Heart right ventricle (tissue), 16 donors: ENCODE measurements around the gene ANO1. TPM values are rescaled to one million over a fixed set of nuclear protein-coding genes. Genes with fewer than 3 reads are reported as not detected.

Experiments
- ATAC-seq, 8 donors: fragments of 200-7000 bp; cut with Tn5 transposase; one replicate each; pipeline ENCODE4 v1.9.1; 2020; ENCODE audit warnings: mild to moderate bottlenecking in 8 of 8, moderate library complexity in 8 of 8, moderate number of reproducible peaks in 1 of 8
- DNase-seq, 2 donors: peaks; one replicate each; pipeline ENCODE4 v3.0.0-alpha.2; 2020
- H3K27ac ChIP-seq, 10 donors: fragments of 200-600 bp; sonication (generic) in 2 of 10; one replicate each; pipeline versions ENCODE4 v1.5.0 to v1.8.0; 2020 to 2022; ENCODE audit warnings: mild to moderate bottlenecking in 3 of 10
- H3K27me3 ChIP-seq, 7 donors: fragments of 200-600 bp; one replicate each; pipeline ENCODE4 v1.8.0; 2021 to 2022; ENCODE audit warnings: mild to moderate bottlenecking in 2 of 7
- H3K36me3 ChIP-seq, 9 donors: fragments of 200-600 bp; sonication (generic) in 1 of 9; one replicate each; pipeline versions ENCODE4 v1.5.0 to v1.8.0; 2020 to 2022; ENCODE audit warnings: mild to moderate bottlenecking in 2 of 9
- H3K4me1 ChIP-seq, 9 donors: fragments of 200-600 bp; sonication (generic) in 1 of 9; one replicate each; pipeline versions ENCODE4 v1.5.0 to v1.8.0; 2020 to 2022; ENCODE audit warnings: mild to moderate bottlenecking in 4 of 9
- H3K4me3 ChIP-seq, 10 donors: fragments of 200-600 bp; sonication (generic) in 2 of 10; one replicate each; pipeline versions ENCODE4 v1.5.0 to v1.8.0; 2020 to 2022; ENCODE audit warnings: mild to moderate bottlenecking in 7 of 10, moderate library complexity in 2 of 10
- H3K9me3 ChIP-seq, 11 donors: fragments of 200-600 bp in 10 of 11; sonication (generic) in 2 of 11; one replicate each; pipeline versions ENCODE4 v1.5.0 to v1.8.0; 2013 to 2022; ENCODE audit warnings: mild to moderate bottlenecking in 2 of 11, control low read depth in 1 of 11, moderate library complexity in 1 of 11
- WGBS, 2 donors: extraction: QIAGEN DNeasy Blood & Tissue Kit; methylation state at CpG; one replicate each; pipeline ENCODE4 v1.1.7; 2013; ENCODE audit warnings: inconsistent platforms in 1 of 2; 5-methylcytosine and 5-hydroxymethylcytosine counted together
- intact Hi-C, 10 donors: fragments of 100-400 bp; cut with DNase I; formaldehyde crosslinking; loops; one replicate each; pipeline versions ENCODE4 v1.11.1 to v1.14.2; 2022
- polyA plus RNA-seq, 2 donors: library from polyadenylated mRNA; stranded (reverse); fragments of 200-250 nt; gene quantifications; one replicate each; pipeline ENCODE4 v1.2.3, GENCODE V29; 2013
- total RNA-seq, 10 donors: library from RNA; stranded (reverse); fragmentation: NEBNext Ultra II Directional in 3 of 10; extraction: Animal tissue kit (Norgen Biotek cat#: 25700) in 3 of 10; gene quantifications; one replicate each; pipeline versions ENCODE4 v1.2.1 to v1.2.4, GENCODE V29; 2021 to 2023
- TF ChIP-seq, protein P1 (sequence below), 9 donors: fragments of 200-600 bp; sonication (generic) in 2 of 9; IDR thresholded peaks; one replicate each; pipeline versions ENCODE4 v1.5.0 to v1.8.0; 2021 to 2022; ENCODE audit warnings: antibody characterized with exemption in 9 of 9, mild to moderate bottlenecking in 5 of 9, moderate library complexity in 1 of 9
- donor health status: Arrhythmogenic right ventricular cardiomyopathy.
- donor health status: ischemic (EF 13 %, LVEDD 7.1; RV severe dilation, severe dysfunction).
- donor health status: healthy with polysubstance abuse.
- donor health status: DM: no; HTN: yes; CAD: no.
- donor health status: DM: no; HTN: no; CAD: no.
- donor health status: ischemic (EF 25% LVEDD 6.9; RV normal size, moderate dysfunction).
- donor health status: ischemic (EF 25% LVEDD 5.7; RV mildly dilated, moderate dysfunction).
- donor health status: healthy.
- donor health status: DM: yes; HTN: yes; CAD: no.
- donor health status: Ischemic cardiomyopathy.
- donor health status: ischemic (EF 35%, LVEDD 5.7; RV mildly dilated, moderate dysfunction).
- donor health status: nonischemic (EF 11% LVEDD 7.7; RV severe dilation, severe dysfunction).
- donor health status: DM: yes; HTN: yes; CAD: no.
- donor health status: PGD.
- donor health status: ischemic (EF 29% LVEDD 5.4; RV normal size, mild dysfunction).
- donor health status: nonischemic (EF 23%, LVEDD 6.1; RV moderate dilation, normal function).

ANO1 gene
- total and polyA plus RNA-seq, 12 donors = 6.6 to 13.8 (median 9.7) TPM

- peaks cover 0 to 16% (median 0%) of the 10 kb centered on the region in 9 donors for H3K4me1 ChIP-seq
- TF ChIP-seq, protein P1, sequence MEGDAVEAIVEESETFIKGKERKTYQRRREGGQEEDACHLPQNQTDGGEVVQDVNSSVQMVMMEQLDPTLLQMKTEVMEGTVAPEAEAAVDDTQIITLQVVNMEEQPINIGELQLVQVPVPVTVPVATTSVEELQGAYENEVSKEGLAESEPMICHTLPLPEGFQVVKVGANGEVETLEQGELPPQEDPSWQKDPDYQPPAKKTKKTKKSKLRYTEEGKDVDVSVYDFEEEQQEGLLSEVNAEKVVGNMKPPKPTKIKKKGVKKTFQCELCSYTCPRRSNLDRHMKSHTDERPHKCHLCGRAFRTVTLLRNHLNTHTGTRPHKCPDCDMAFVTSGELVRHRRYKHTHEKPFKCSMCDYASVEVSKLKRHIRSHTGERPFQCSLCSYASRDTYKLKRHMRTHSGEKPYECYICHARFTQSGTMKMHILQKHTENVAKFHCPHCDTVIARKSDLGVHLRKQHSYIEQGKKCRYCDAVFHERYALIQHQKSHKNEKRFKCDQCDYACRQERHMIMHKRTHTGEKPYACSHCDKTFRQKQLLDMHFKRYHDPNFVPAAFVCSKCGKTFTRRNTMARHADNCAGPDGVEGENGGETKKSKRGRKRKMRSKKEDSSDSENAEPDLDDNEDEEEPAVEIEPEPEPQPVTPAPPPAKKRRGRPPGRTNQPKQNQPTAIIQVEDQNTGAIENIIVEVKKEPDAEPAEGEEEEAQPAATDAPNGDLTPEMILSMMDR (IDR thresholded peaks at IDR 0.05) = no peak
These were observed 52.5 kb downstream of the ANO1 start for GRCh38 chr11:70130636-70131035.

DNA sequence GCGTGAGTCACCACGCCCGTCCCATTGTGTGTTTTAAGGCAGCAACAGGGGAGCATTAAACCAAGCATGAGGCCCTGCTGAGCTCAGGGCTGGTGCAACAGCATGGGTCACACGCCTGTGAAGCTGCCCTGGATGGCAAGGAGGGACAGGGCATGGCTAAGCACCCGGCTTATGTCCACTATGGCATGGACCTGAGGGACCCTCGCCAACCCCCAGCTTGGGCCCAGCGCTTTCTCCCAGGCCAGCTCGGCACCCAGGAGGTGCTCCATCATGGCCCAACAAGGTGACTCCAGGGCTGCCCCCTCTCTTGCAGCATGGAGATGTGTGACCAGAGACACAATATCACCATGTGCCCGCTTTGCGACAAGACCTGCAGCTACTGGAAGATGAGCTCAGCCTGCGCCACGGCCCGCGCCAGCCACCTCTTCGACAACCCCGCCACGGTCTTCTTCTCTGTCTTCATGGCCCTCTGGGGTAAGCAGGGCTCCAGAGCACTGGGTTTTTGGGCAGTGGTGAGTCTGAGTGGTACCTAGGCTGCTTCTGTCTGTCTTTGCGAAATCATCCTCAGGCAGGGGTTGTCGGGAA is 53.6 kb downstream of the ANO1 start:
- Histone ChIP-seq H3K4me3 (no peak overlapping the region), H3K36me3 (peaks cover 0 to 52% (median 0%) of the 10 kb centered on the region in 9 donors), H3K4me1 (peaks cover 0 to 17% (median 0%) of the 10 kb centered on the region in 9 donors), H3K9me3 (no peaks in the 10 kb centered on the region), H3K27me3 (peaks cover 0 to 3% (median 0%) of the 10 kb centered on the region in 7 donors), H3K27ac (no peak overlapping the region)
- DNase-seq (no peak), ATAC-seq (no peak)
- TF ChIP-seq, protein P1 (IDR thresholded peaks at IDR 0.05) = no peak
- 91 to 95% methylated on average over 19 of the region's 19 CpGs for WGBS, 2 donors
- intact Hi-C loops = no loop called here

More at GRCh38 chr11:70130636-70131035, 52.5 kb downstream of the ANO1 start:
- intact Hi-C loops = no loop called here
- H3K27me3 ChIP-seq = peaks cover 0 to 3% (median 0%) of the 10 kb centered on the region in 7 donors
- no peak overlapping the region for H3K4me3 ChIP-seq
- no peak for ATAC-seq
- H3K9me3 ChIP-seq = no peaks in the 10 kb centered on the region
- H3K36me3 ChIP-seq = peaks cover 0 to 54% (median 0%) of the 10 kb centered on the region in 9 donors
- DNase-seq = no peak
- 94 to 95% methylated on average over 14 of the region's 14 CpGs for WGBS, 2 donors
- no peak overlapping the region for H3K27ac ChIP-seq

DNA sequence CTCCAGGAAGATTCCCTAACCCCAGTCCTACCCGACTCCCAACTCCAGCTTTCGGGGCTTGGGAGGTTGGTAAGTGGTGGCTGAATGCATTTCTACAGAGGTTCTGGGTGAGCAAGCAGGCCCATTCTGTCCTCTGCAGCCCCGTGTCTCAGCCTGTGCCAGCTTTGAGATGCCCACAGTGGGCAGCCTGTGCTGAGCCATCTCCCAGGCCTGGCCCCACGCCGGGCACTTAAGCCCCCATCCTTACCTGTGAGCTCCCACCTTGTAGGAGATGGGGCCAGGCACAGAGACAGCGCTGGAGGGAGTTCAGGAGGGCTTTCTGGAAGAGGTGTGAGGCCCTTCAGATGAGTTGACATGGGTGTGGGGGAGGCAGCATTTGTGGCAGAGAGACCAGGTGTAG is 54.5 kb downstream of the ANO1 start:
- peaks cover 0 to 3% (median 0%) of the 10 kb centered on the region in 7 donors for H3K27me3 ChIP-seq
- 91 to 93% methylated on average over 6 of the region's 6 CpGs for WGBS, 2 donors
- DNase-seq (no peak), ATAC-seq (no peak)
- peaks cover 0 to 17% (median 0%) of the 10 kb centered on the region in 9 donors for H3K4me1 ChIP-seq
- H3K4me3 ChIP-seq = no peak overlapping the region
- intact Hi-C loops = no loop called here
- TF ChIP-seq, protein P1 (IDR thresholded peaks at IDR 0.05) = no peak
- no peak overlapping the region for H3K27ac ChIP-seq
- H3K9me3 ChIP-seq = no peaks in the 10 kb centered on the region
- peaks cover 0 to 47% (median 0%) of the 10 kb centered on the region in 9 donors for H3K36me3 ChIP-seq

DNA sequence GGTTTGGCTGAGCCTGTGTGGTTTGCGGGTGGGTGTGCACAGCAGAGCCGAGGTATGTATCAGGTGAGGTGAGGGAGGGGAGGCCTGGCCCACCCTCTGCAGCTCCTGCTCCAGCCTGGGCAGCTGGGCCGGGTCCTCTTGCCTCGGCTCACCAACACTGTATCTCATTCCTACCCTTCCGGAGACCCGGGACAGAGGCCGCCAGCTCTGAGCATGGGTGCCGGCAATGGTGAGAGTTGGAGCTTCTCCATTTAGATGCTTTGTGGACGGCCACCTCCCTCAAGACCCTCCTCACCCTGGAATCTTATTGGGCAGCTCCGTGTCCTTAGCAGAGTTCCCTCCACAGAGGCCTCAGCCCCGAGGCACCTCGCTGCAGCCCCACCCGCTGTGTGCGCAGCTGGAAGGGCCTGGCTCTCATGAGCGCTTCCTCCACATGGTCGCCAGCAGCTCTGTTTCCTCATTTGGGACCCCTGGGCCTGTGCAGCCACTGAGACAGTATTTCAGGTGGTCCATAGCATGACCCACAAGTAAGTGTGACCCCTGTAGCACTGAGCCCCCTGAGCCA is 55.7 kb downstream of the ANO1 start:
- TF ChIP-seq, protein P1 (IDR thresholded peaks at IDR 0.05) = no peak

More for the DNA sequence above, 55.7 kb downstream of the ANO1 start:
- H3K27me3 ChIP-seq = peaks cover 0 to 3% (median 0%) of the 10 kb centered on the region in 7 donors
- H3K27ac ChIP-seq = no peak overlapping the region
- 87 to 93% methylated on average over 16 of the region's 16 CpGs for WGBS, 2 donors
- peaks cover 0 to 17% (median 0%) of the 10 kb centered on the region in 9 donors for H3K4me1 ChIP-seq
- no peaks in the 10 kb centered on the region for H3K9me3 ChIP-seq
- ATAC-seq = no peak
- H3K4me3 ChIP-seq = no peak overlapping the region
- no peak for DNase-seq
- H3K36me3 ChIP-seq = peaks cover 0 to 42% (median 0%) of the 10 kb centered on the region in 9 donors
- intact Hi-C loops = no loop called here
